Globus pallidus (tissue), 1 donor: ENCODE results near the gene PEX11A.
A peak's percentile ranks its signal among the peaks of the same experiment; 100 is the strongest.

Source experiments
- DNase-seq: peaks from one replicate; pipeline ENCODE4 v3.0.0-alpha.2; 2015; ENCODE audit warnings: low spot score

Gene PEX11A

GRCh38 chr15:89654847-89655805 is 35.4 kb downstream of the PEX11A start, which contains the start of gene KIF7:
Gene KIF7 (minus strand): TSS chr15:89655467. CDS start chr15:89652930, 2,537 bp downstream.
- no peak for DNase-seq

GRCh38 chr15:89654301-89654761 is 36.2 kb downstream of the PEX11A start:
- no peak for DNase-seq

GRCh38 chr15:89653578-89653977 is 37.0 kb downstream of the PEX11A start:
- DNase-seq = no peak

- no peak for DNase-seq
Measured at GRCh38 chr15:89652666-89653065, 37.9 kb downstream of the PEX11A start.

- DNase-seq = no peak
Measured at GRCh38 chr15:89652131-89652530, 38.4 kb downstream of the PEX11A start.

GRCh38 chr15:89649716-89650115 is 40.8 kb downstream of the PEX11A start:
- DNase-seq = no peak

GRCh38 chr15:89649013-89649625 is 41.4 kb downstream of the PEX11A start:
- DNase-seq = no peak

- DNase-seq = no peak
Measured at GRCh38 chr15:89648106-89649012, 42.2 kb downstream of the PEX11A start.

- peak; percentile 21 for DNase-seq
Measured at GRCh38 chr15:89647191-89647851, 43.2 kb downstream of the PEX11A start.

GRCh38 chr15:89646416-89647141 is 44.0 kb downstream of the PEX11A start:
- no peak for DNase-seq

- no peak for DNase-seq
Measured at GRCh38 chr15:89645680-89646079, 44.9 kb downstream of the PEX11A start.

- DNase-seq = no peak
Measured at GRCh38 chr15:89642106-89642505, 48.4 kb downstream of the PEX11A start.

GRCh38 chr15:89641053-89641452 is 49.5 kb downstream of the PEX11A start:
- DNase-seq = no peak

- no peak for DNase-seq
Measured at GRCh38 chr15:89640245-89640644, 50.3 kb downstream of the PEX11A start.

- no peak for DNase-seq
Measured at GRCh38 chr15:89633585-89633984, 57.0 kb downstream of the PEX11A start.

GRCh38 chr15:89632563-89633430 is 57.8 kb downstream of the PEX11A start:
- DNase-seq = no peak

GRCh38 chr15:89631902-89632264 is 58.7 kb downstream of the PEX11A start:
- no peak for DNase-seq
